ENCODE data around the gene GGCX. TPM values are rescaled to one million over a fixed set of nuclear protein-coding genes. Genes with fewer than 3 reads are reported as not detected.

The GGCX gene
- total and polyA plus RNA-seq, 2 of the 13 experiments (the other 11 are each of a cell fraction or from before 2014, with no cell fraction given): 72.5 to 103 TPM

DNA sequence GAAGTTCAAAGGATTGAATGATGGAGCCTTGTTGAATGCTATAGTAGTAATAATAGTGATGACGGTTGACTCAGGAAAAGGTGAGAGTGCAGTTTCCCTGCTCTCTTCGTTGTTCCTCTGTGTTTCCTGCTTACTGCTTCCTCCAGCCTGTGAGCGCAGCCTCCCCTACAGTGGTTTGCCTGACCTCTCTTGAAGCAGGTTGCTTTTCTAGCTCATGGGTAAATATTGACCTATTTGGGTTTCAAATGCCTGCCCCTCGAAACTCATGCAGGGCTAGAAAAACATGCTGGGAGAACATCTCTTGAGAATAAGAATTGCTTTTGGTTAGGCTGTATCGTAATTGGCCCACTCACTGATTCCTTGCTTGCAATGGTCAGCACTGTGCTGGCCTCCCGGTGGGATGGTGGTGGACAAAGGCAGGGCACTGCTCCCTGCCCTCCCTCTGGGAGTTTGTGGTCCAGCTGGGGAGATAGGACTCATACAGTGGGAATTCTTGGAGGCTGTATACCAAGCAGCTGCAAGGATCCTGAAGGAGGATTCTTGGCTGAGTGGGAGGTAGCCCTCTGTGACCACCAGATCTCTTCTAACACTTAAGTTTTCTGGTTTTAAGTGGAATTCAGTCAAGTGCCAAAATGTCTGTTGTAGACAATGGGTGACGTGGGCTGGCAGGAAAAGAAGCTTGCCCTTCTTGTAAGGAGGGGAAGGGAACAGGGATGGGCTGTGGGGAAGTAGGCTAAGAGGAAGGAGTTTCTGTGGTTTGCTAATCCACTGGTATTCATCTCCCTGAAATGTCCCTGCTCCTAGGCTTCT is 28.9 kb upstream of the GGCX start (continued):
- TF ChIP-seq, protein P1, sequence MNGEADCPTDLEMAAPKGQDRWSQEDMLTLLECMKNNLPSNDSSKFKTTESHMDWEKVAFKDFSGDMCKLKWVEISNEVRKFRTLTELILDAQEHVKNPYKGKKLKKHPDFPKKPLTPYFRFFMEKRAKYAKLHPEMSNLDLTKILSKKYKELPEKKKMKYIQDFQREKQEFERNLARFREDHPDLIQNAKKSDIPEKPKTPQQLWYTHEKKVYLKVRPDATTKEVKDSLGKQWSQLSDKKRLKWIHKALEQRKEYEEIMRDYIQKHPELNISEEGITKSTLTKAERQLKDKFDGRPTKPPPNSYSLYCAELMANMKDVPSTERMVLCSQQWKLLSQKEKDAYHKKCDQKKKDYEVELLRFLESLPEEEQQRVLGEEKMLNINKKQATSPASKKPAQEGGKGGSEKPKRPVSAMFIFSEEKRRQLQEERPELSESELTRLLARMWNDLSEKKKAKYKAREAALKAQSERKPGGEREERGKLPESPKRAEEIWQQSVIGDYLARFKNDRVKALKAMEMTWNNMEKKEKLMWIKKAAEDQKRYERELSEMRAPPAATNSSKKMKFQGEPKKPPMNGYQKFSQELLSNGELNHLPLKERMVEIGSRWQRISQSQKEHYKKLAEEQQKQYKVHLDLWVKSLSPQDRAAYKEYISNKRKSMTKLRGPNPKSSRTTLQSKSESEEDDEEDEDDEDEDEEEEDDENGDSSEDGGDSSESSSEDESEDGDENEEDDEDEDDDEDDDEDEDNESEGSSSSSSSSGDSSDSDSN (CRISPR knock-in tag; IDR thresholded peaks at IDR 0.05): peak; percentile 46; the same call in 1 of the 2 replicates
- TF ChIP-seq ATF1 (CRISPR knock-in tag; IDR thresholded peaks at IDR 0.05) (no peak; the same call in 1 of the 2 replicates), ZNF430 (CRISPR knock-in tag; IDR thresholded peaks at IDR 0.05) (peak; percentile 58; the same call in 1 of the 2 replicates), GATAD2A (CRISPR knock-in tag; IDR thresholded peaks at IDR 0.05) (peak; percentile 92), KLF9 (CRISPR knock-in tag; IDR thresholded peaks at IDR 0.05; ENCODE audit: low read depth) (no peak), ZSCAN21 (CRISPR knock-in tag; IDR thresholded peaks at IDR 0.05; ENCODE audit: borderline replicate concordance) (no peak), CBX5 (CRISPR knock-in tag; IDR thresholded peaks at IDR 0.05; ENCODE audit: borderline replicate concordance) (no peak), ZNF235 (CRISPR knock-in tag; IDR thresholded peaks at IDR 0.05; ENCODE audit: borderline replicate concordance) (no peak), GPN1 (CRISPR knock-in tag; IDR thresholded peaks at IDR 0.05; ENCODE audit: borderline replicate concordance) (no peak), FOSL2 (CRISPR knock-in tag; IDR thresholded peaks at IDR 0.05) (peak; percentile 53), ZSCAN29 (CRISPR knock-in tag; conservative IDR thresholded peaks at IDR 0.05) (no peak)
- TF ChIP-seq, protein P2, sequence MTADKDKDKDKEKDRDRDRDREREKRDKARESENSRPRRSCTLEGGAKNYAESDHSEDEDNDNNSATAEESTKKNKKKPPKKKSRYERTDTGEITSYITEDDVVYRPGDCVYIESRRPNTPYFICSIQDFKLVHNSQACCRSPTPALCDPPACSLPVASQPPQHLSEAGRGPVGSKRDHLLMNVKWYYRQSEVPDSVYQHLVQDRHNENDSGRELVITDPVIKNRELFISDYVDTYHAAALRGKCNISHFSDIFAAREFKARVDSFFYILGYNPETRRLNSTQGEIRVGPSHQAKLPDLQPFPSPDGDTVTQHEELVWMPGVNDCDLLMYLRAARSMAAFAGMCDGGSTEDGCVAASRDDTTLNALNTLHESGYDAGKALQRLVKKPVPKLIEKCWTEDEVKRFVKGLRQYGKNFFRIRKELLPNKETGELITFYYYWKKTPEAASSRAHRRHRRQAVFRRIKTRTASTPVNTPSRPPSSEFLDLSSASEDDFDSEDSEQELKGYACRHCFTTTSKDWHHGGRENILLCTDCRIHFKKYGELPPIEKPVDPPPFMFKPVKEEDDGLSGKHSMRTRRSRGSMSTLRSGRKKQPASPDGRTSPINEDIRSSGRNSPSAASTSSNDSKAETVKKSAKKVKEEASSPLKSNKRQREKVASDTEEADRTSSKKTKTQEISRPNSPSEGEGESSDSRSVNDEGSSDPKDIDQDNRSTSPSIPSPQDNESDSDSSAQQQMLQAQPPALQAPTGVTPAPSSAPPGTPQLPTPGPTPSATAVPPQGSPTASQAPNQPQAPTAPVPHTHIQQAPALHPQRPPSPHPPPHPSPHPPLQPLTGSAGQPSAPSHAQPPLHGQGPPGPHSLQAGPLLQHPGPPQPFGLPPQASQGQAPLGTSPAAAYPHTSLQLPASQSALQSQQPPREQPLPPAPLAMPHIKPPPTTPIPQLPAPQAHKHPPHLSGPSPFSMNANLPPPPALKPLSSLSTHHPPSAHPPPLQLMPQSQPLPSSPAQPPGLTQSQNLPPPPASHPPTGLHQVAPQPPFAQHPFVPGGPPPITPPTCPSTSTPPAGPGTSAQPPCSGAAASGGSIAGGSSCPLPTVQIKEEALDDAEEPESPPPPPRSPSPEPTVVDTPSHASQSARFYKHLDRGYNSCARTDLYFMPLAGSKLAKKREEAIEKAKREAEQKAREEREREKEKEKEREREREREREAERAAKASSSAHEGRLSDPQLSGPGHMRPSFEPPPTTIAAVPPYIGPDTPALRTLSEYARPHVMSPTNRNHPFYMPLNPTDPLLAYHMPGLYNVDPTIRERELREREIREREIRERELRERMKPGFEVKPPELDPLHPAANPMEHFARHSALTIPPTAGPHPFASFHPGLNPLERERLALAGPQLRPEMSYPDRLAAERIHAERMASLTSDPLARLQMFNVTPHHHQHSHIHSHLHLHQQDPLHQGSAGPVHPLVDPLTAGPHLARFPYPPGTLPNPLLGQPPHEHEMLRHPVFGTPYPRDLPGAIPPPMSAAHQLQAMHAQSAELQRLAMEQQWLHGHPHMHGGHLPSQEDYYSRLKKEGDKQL (CRISPR knock-in tag; IDR thresholded peaks at IDR 0.05; ENCODE audit: low read depth): no peak
- TF ChIP-seq, protein P3, sequence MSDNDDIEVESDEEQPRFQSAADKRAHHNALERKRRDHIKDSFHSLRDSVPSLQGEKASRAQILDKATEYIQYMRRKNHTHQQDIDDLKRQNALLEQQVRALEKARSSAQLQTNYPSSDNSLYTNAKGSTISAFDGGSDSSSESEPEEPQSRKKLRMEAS (IDR thresholded peaks at IDR 0.05): peak; percentile 60; the same call in 1 of the 2 replicates
- TF ChIP-seq, protein P4, sequence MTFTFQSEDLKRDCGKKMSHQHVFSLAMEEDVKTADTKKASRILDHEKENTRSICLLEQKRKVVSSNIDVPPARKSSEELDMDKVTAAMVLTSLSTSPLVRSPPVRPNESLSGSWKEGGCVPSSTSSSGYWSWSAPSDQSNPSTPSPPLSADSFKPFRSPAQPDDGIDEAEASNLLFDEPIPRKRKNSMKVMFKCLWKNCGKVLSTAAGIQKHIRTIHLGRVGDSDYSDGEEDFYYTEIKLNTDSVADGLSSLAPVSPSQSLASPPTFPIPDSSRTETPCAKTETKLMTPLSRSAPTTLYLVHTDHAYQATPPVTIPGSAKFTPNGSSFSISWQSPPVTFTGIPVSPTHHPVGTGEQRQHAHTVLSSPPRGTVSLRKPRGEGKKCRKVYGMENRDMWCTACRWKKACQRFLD (CRISPR knock-in tag; IDR thresholded peaks at IDR 0.05; ENCODE audit: borderline replicate concordance): no peak
- TF ChIP-seq, protein P5, sequence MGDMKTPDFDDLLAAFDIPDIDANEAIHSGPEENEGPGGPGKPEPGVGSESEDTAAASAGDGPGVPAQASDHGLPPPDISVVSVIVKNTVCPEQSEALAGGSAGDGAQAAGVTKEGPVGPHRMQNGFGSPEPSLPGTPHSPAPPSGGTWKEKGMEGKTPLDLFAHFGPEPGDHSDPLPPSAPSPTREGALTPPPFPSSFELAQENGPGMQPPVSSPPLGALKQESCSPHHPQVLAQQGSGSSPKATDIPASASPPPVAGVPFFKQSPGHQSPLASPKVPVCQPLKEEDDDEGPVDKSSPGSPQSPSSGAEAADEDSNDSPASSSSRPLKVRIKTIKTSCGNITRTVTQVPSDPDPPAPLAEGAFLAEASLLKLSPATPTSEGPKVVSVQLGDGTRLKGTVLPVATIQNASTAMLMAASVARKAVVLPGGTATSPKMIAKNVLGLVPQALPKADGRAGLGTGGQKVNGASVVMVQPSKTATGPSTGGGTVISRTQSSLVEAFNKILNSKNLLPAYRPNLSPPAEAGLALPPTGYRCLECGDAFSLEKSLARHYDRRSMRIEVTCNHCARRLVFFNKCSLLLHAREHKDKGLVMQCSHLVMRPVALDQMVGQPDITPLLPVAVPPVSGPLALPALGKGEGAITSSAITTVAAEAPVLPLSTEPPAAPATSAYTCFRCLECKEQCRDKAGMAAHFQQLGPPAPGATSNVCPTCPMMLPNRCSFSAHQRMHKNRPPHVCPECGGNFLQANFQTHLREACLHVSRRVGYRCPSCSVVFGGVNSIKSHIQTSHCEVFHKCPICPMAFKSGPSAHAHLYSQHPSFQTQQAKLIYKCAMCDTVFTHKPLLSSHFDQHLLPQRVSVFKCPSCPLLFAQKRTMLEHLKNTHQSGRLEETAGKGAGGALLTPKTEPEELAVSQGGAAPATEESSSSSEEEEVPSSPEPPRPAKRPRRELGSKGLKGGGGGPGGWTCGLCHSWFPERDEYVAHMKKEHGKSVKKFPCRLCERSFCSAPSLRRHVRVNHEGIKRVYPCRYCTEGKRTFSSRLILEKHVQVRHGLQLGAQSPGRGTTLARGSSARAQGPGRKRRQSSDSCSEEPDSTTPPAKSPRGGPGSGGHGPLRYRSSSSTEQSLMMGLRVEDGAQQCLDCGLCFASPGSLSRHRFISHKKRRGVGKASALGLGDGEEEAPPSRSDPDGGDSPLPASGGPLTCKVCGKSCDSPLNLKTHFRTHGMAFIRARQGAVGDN (CRISPR knock-in tag; IDR thresholded peaks at IDR 0.05): peak; percentile 49

Measured in HepG2 (cell line).